ENCODE data around the gene SCYL2.
"Not testable (repeated sequence)": the region's sequence is repeated elsewhere in the genome, so short reads cannot be mapped to it uniquely, and the experiment has no call there.

Gene SCYL2

DNA sequence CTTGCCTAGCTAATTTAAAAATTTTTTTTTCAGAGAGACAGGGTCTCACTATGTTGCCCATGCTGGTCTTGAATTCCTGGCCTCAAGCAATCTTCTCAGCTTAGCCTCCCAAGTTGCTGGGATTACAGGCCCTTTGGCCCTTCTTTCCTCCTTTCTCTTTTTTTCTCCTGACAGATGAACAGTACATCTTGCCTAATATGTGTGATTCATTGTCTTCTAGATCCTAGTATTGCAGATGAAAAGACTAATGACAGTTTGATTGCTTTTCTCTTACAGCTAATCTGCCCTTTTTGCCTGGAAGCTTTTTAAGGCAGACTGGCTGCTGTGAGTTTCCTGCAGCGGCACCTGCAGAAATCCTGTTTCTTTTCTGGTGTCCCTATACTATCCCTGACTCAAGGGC, 12.1 kb upstream of the SCYL2 start:
- Histone ChIP-seq H3K4me3 (ENCODE audit: insufficient read depth, low read depth, low read length, poor library complexity, severe bottlenecking) (no peak overlapping the region), H3K27ac (ENCODE audit: insufficient read depth, low read length, poor library complexity, severe bottlenecking) (no peak overlapping the region), H3K36me3 (ENCODE audit: control insufficient read depth, insufficient read depth, low read length) (no peaks in the 10 kb centered on the region), H3K27me3 (replicated peaks; ENCODE audit: control insufficient read depth, insufficient read depth, low read length, poor library complexity, severe bottlenecking) (no peaks in the 10 kb centered on the region), H3K9me3 (ENCODE audit: control insufficient read depth, low read length) (no peaks in the 10 kb centered on the region), H3K4me1 (ENCODE audit: control insufficient read depth, insufficient read depth, low read length, poor library complexity, severe bottlenecking) (no peaks in the 10 kb centered on the region)
- no peak for DNase-seq

DNA sequence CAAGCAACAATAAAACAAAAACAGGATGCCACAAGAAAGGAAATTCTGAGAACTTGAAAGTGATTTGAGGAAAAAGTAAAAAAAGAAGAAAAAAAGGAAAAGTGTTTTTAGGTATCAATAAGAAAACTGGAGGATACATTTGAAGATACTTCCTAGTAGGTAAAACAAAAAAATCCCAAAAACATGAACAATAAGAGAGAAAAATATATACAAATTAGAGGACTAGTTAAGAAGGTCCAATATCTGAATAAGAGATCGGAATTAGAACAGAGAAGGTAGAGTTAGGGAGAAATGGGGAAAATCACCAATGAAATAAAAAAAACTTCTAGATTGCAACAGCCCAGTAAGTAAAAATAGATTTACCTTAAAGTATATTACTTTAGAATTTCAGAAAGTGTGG, 8.8 kb upstream of the SCYL2 start:
- H3K9me3 ChIP-seq (ENCODE audit: control insufficient read depth, low read length): no peaks in the 10 kb centered on the region
- no peak overlapping the region for H3K4me3 ChIP-seq (ENCODE audit: insufficient read depth, low read depth, low read length, poor library complexity, severe bottlenecking)
- H3K4me1 ChIP-seq (ENCODE audit: control insufficient read depth, insufficient read depth, low read length, poor library complexity, severe bottlenecking): no peaks in the 10 kb centered on the region
- no peak overlapping the region for H3K27ac ChIP-seq (ENCODE audit: insufficient read depth, low read length, poor library complexity, severe bottlenecking)
- no peak for DNase-seq
- H3K36me3 ChIP-seq (ENCODE audit: control insufficient read depth, insufficient read depth, low read length): no peaks in the 10 kb centered on the region
- H3K27me3 ChIP-seq (replicated peaks; ENCODE audit: control insufficient read depth, insufficient read depth, low read length, poor library complexity, severe bottlenecking): no peaks in the 10 kb centered on the region

DNA sequence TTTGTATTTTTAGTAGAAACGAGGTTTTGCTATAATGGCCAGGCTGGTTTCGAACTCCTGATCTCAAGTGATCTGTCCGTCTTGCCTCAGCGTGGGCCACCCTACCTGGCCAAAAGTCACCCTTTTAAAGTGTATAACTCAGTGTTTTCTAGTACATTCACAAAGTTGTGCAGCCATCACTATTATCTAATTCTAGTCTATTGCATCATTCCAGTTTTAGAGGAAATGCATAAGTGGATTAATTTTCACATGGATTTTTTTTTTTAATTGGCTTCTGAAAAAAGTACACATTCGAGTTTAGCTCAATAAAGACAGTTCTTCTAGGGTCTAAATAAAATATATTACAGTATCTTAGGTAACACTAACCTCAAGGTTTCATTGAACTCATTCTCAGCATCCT, 3.8 kb upstream of the SCYL2 start:
- Histone ChIP-seq H3K27me3 (replicated peaks; ENCODE audit: control insufficient read depth, insufficient read depth, low read length, poor library complexity, severe bottlenecking) (no peaks in the 10 kb centered on the region), H3K36me3 (ENCODE audit: control insufficient read depth, insufficient read depth, low read length) (no peaks in the 10 kb centered on the region), H3K4me3 (ENCODE audit: insufficient read depth, low read depth, low read length, poor library complexity, severe bottlenecking) (no peak overlapping the region), H3K9me3 (ENCODE audit: control insufficient read depth, low read length) (no peaks in the 10 kb centered on the region), H3K4me1 (ENCODE audit: control insufficient read depth, insufficient read depth, low read length, poor library complexity, severe bottlenecking) (peaks cover 5% of the 10 kb centered on the region), H3K27ac (ENCODE audit: insufficient read depth, low read length, poor library complexity, severe bottlenecking) (no peak overlapping the region)
- DNase-seq: no peak

DNA sequence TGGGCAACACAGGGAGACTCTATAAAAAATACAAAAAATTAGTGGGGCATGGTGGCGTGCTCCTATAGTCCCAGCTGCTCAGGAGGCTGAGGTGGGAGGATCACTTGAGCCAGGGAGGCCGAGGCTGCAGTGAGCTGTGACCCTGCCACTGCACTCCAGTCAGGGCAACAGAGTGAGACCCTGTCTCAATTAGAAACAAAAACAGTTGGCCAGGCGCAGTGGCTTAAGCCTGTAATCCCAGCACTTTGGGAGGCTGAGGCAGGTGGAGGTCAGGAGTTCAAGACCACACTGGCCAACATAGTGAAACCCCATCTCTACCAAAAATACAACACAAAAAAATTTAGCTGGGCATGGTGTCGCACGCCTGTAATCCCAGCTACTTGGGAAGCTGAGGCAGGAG, 1.9 kb upstream of the SCYL2 start:
- not testable (repeated sequence) for DNase-seq; H3K36me3 ChIP-seq (ENCODE audit: control insufficient read depth, insufficient read depth, low read length); H3K27me3 ChIP-seq (replicated peaks; ENCODE audit: control insufficient read depth, insufficient read depth, low read length, poor library complexity, severe bottlenecking); H3K4me3 ChIP-seq (ENCODE audit: insufficient read depth, low read depth, low read length, poor library complexity, severe bottlenecking); H3K9me3 ChIP-seq (ENCODE audit: control insufficient read depth, low read length); H3K27ac ChIP-seq (ENCODE audit: insufficient read depth, low read length, poor library complexity, severe bottlenecking)
- H3K4me1 ChIP-seq (ENCODE audit: control insufficient read depth, insufficient read depth, low read length, poor library complexity, severe bottlenecking): peaks cover 11% of the 10 kb centered on the region

DNA sequence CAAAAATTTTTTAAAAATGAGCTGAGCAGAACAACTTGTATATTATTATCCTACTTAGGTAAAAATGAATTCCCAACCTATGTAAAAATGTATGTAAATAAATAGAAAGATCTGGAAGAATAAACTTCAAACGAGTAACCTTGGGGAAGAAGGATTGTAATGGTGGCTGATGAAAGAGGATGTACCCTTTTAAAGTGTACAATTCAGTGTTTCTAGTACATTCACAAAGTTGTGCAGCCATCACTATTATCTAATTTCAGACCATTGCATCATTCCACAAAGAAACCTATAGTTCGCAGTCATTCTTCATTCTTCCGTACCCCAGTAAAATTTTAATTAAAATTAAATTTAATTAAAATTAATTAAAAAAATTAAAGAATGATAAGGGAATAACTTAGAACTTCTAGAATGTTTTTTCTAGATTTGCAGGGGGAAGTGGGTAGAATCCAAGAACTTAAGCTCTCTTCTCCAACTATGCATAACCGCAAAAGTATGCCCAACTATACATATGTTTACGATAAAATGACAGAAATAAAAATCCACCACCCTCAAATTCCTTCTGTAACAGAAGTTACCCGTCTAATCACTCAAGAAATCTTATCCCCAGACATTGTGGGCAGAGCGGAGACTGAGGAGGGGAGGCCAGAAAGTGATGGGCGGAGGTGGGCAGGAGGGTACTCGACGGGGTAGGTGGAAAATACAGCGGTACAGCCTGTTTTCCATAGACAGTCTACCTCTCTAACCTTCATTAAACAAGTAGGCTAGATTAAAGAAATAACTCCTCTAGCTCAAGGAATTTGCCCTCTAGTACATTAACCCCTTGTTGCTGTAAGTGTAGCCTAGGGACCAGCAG, 1.0 kb upstream of the SCYL2 start:
- no peaks in the 10 kb centered on the region for H3K36me3 ChIP-seq (ENCODE audit: control insufficient read depth, insufficient read depth, low read length)
- H3K4me3 ChIP-seq (ENCODE audit: insufficient read depth, low read depth, low read length, poor library complexity, severe bottlenecking): peak overlapping the region; percentile 87
- no peaks in the 10 kb centered on the region for H3K9me3 ChIP-seq (ENCODE audit: control insufficient read depth, low read length)
- peaks cover 11% of the 10 kb centered on the region for H3K4me1 ChIP-seq (ENCODE audit: control insufficient read depth, insufficient read depth, low read length, poor library complexity, severe bottlenecking)
- DNase-seq: no peak
- H3K27me3 ChIP-seq (replicated peaks; ENCODE audit: control insufficient read depth, insufficient read depth, low read length, poor library complexity, severe bottlenecking): no peaks in the 10 kb centered on the region
- H3K27ac ChIP-seq (ENCODE audit: insufficient read depth, low read length, poor library complexity, severe bottlenecking): no peak overlapping the region

DNA sequence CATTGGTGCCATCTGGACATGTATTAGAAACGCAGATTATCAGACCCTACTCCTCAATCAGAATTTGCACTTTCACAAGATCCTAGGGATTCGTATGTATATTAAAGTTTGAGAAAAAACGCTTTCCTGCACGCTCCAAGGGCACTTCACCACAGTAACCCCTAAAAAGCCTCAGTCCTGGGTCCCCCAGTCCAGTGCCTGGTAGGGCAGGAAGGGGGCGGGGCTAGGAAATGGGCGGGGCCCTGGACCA, 467 bp upstream of the SCYL2 start:
- Histone ChIP-seq H3K9me3 (ENCODE audit: control insufficient read depth, low read length) (no peaks in the 10 kb centered on the region), H3K27ac (ENCODE audit: insufficient read depth, low read length, poor library complexity, severe bottlenecking) (peak overlapping the region; percentile 79)

DNA sequence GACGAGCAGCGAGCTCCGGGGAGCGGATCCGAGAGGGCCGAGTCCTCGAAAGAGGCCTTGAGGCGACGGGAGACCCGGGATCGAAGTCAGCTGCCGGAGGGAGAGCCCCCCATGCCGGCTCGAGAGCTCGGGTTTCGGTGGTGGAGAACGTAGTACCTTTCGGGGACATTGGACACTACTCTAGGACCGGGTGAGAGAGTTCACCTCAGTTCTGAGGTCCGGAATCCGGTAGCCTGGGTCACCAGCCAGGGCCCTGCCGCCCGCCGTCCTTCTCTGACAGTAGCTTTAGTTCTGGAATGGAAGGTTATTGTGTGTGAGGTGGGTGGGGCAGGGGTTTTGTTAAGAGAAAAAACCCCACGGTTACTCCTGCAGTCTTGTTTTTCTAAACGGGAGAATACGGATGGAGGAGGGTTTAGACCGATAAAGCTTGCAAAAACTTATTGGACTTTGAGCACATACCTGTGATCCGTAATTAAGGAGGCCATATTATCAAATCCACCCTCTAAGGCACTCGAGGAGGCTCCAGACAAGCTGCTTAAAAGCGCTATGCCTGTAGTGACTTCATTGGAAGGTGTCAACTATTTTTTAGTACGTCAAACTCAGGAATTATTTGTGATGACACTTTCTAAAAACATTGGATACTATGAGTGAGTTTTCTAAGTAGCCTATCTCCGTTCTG, 765 bp downstream of the SCYL2 start:
- peaks cover 11% of the 10 kb centered on the region for H3K4me1 ChIP-seq (ENCODE audit: control insufficient read depth, insufficient read depth, low read length, poor library complexity, severe bottlenecking)
- H3K36me3 ChIP-seq (ENCODE audit: control insufficient read depth, insufficient read depth, low read length): no peaks in the 10 kb centered on the region
- peak in 1 of 3 donors; percentile 6 for DNase-seq
- H3K27ac ChIP-seq (ENCODE audit: insufficient read depth, low read length, poor library complexity, severe bottlenecking): peak overlapping the region; percentile 79
- H3K27me3 ChIP-seq (replicated peaks; ENCODE audit: control insufficient read depth, insufficient read depth, low read length, poor library complexity, severe bottlenecking): no peaks in the 10 kb centered on the region
- no peaks in the 10 kb centered on the region for H3K9me3 ChIP-seq (ENCODE audit: control insufficient read depth, low read length)
- peak overlapping the region; percentile 87 for H3K4me3 ChIP-seq (ENCODE audit: insufficient read depth, low read depth, low read length, poor library complexity, severe bottlenecking)

More for the DNA sequence above, 467 bp upstream of the SCYL2 start:
- H3K4me1 ChIP-seq (ENCODE audit: control insufficient read depth, insufficient read depth, low read length, poor library complexity, severe bottlenecking): peaks cover 11% of the 10 kb centered on the region
- no peaks in the 10 kb centered on the region for H3K36me3 ChIP-seq (ENCODE audit: control insufficient read depth, insufficient read depth, low read length)
- peak in 2 of 3 donors; percentile 88 to 90 for DNase-seq
- H3K27me3 ChIP-seq (replicated peaks; ENCODE audit: control insufficient read depth, insufficient read depth, low read length, poor library complexity, severe bottlenecking): no peaks in the 10 kb centered on the region
- peak overlapping the region; percentile 87 for H3K4me3 ChIP-seq (ENCODE audit: insufficient read depth, low read depth, low read length, poor library complexity, severe bottlenecking)

DNA sequence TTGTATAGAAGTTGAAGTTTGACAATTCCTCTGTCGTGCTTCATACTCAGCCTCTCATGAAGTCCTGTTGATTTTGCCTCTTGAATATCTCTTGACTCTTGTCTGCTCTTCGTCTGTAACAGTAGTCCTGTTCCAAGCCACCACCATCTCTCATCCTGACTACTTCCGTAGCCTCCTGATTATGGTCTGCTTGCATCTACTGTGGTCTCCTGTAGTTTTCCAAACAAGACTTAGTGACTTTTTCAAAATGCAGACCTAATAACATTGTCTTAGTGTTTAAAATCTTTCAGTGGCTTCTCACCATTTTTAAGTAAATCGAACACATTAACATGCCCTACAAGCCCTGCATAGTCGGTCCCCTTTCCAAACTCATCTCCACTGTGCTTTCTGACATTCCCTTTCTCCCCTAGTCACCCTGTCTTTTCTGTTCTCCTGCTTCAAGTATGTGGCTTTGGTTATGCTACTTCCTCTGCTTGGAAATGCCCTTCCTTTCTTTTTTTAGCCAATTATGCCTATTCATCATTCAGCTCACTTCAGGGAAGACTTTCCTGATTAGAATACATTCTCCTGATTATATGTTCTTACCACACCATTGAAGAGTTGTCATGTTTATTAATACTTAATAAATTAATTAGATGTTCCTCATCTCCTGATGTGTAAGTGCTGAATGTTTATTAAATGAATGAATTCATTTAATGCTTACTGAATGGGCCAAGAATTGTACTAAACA, 2.0 kb downstream of the SCYL2 start:
- no peaks in the 10 kb centered on the region for H3K36me3 ChIP-seq (ENCODE audit: control insufficient read depth, insufficient read depth, low read length)
- no peaks in the 10 kb centered on the region for H3K9me3 ChIP-seq (ENCODE audit: control insufficient read depth, low read length)
- H3K27ac ChIP-seq (ENCODE audit: insufficient read depth, low read length, poor library complexity, severe bottlenecking): no peak overlapping the region

DNA sequence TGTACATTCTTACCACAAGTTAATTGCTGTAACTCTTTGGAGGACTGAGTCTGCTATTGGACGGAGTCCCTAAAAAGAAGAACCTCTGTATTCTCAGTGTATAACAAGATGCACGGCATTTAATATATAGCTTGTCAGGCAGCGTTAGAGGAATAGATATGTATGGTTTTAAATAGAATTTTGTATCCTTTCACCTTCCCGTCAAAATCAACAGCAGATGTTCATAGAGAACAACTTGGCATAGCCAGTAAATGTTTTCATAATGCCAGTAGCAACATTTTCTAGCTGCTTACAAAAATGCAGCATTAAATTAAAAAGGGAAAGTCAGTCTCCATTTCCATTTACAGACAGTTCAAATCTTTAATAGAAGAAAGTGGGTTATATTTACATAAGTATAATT, 6.8 kb downstream of the SCYL2 start:
- Histone ChIP-seq H3K27ac (ENCODE audit: insufficient read depth, low read length, poor library complexity, severe bottlenecking) (no peak overlapping the region), H3K27me3 (replicated peaks; ENCODE audit: control insufficient read depth, insufficient read depth, low read length, poor library complexity, severe bottlenecking) (no peaks in the 10 kb centered on the region), H3K36me3 (ENCODE audit: control insufficient read depth, insufficient read depth, low read length) (no peaks in the 10 kb centered on the region), H3K4me1 (ENCODE audit: control insufficient read depth, insufficient read depth, low read length, poor library complexity, severe bottlenecking) (peaks cover 3% of the 10 kb centered on the region), H3K9me3 (ENCODE audit: control insufficient read depth, low read length) (no peaks in the 10 kb centered on the region), H3K4me3 (ENCODE audit: insufficient read depth, low read depth, low read length, poor library complexity, severe bottlenecking) (no peak overlapping the region)
- DNase-seq: no peak

More for the DNA sequence above, 2.0 kb downstream of the SCYL2 start:
- Histone ChIP-seq H3K27me3 (replicated peaks; ENCODE audit: control insufficient read depth, insufficient read depth, low read length, poor library complexity, severe bottlenecking) (no peaks in the 10 kb centered on the region), H3K4me3 (ENCODE audit: insufficient read depth, low read depth, low read length, poor library complexity, severe bottlenecking) (no peak overlapping the region), H3K4me1 (ENCODE audit: control insufficient read depth, insufficient read depth, low read length, poor library complexity, severe bottlenecking) (peaks cover 11% of the 10 kb centered on the region)
- DNase-seq: no peak

DNA sequence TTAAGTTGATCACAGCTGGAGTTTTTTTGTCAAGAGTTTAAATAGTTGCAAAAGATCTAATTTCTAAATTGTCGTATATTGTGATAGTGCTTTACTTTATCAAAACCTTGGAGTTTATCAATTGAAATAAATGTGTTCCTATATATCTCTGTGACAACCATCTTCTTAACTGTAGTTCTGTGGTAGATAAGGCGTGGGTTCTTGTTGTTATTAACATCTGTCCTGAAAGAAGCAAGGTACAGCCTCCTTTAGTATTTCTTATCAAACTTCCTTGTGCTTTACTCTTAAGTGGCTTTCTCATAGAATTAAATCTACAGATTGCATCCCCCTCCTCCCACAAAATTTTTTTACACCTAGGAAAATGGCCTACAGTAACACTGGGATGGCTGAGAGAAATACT, 7.3 kb downstream of the SCYL2 start:
- H3K4me1 ChIP-seq (ENCODE audit: control insufficient read depth, insufficient read depth, low read length, poor library complexity, severe bottlenecking): no peaks in the 10 kb centered on the region
- DNase-seq: no peak
- no peak overlapping the region for H3K4me3 ChIP-seq (ENCODE audit: insufficient read depth, low read depth, low read length, poor library complexity, severe bottlenecking)
- H3K27me3 ChIP-seq (replicated peaks; ENCODE audit: control insufficient read depth, insufficient read depth, low read length, poor library complexity, severe bottlenecking): no peaks in the 10 kb centered on the region
- no peaks in the 10 kb centered on the region for H3K36me3 ChIP-seq (ENCODE audit: control insufficient read depth, insufficient read depth, low read length)
- H3K9me3 ChIP-seq (ENCODE audit: control insufficient read depth, low read length): no peaks in the 10 kb centered on the region
- H3K27ac ChIP-seq (ENCODE audit: insufficient read depth, low read length, poor library complexity, severe bottlenecking): no peak overlapping the region

Data from effector memory CD4-positive, alpha-beta T cell (primary cell).